Nephron (organoid): ENCODE results near the gene PPP1R15B.

Experiments used
- H3K27ac Mint-ChIP-seq, 3 experiments: 2 replicates each; pipeline ENCODE4 v1.8.0; 2020; ENCODE audit warnings: mixed read lengths in 3 of 3, mild to moderate bottlenecking in 2 of 3, moderate library complexity in 1 of 3
- H3K27me3 Mint-ChIP-seq: 2 replicates; pipeline ENCODE4 v1.8.0; 2021; ENCODE audit warnings: low read depth, mild to moderate bottlenecking, moderate library complexity, mixed read lengths
- H3K36me3 Mint-ChIP-seq: 2 replicates; pipeline ENCODE4 v1.8.0; 2020; ENCODE audit warnings: low read depth, mixed read lengths
- H3K4me1 Mint-ChIP-seq: 2 replicates; pipeline ENCODE4 v1.8.0; 2020; ENCODE audit warnings: mixed read lengths
- H3K4me3 Mint-ChIP-seq, 3 experiments: 2 replicates each; pipeline ENCODE4 v1.8.0; 2020; ENCODE audit warnings: mild to moderate bottlenecking in 3 of 3, mixed read lengths in 3 of 3, moderate library complexity in 2 of 3
- H3K9me3 Mint-ChIP-seq: 2 replicates; pipeline ENCODE4 v1.8.0; 2020; ENCODE audit warnings: mixed read lengths
- TF ChIP-seq, protein P1 (sequence below), 3 experiments: fragments of 200-600 bp; sonication (generic); IDR thresholded peaks; one replicate each; pipeline ENCODE4 v1.5.0; 2021; ENCODE audit warnings: antibody characterized with exemption in 3 of 3; ENCODE audit not compliant: unreplicated experiment in 3 of 3

The PPP1R15B gene

DNA sequence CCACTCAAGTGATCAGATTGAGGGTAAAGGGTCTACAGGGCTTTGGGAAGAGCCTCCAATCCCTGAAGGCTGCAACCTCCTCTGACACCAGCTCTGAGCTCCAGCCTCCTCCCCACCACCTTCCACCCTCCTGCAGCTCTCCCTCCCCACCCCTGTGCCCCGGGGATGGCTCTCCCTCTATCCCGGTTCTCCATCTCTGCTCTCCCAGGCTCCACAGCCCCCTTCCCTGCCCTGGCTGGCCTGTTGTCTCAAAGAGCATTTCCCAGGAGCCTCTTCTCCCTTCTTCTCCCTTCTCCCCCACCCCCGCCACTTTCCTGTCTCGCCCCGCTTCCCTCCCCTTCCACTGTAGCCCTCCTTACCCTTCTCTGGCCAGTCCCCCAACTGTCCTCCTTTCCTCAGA lies 53.0 kb downstream of the PPP1R15B start:
- peak overlapping the region; percentile 87 to 92 (median 91) for H3K27ac Mint-ChIP-seq
- H3K36me3 Mint-ChIP-seq = no peaks in the 10 kb centered on the region
- TF ChIP-seq, protein P1, sequence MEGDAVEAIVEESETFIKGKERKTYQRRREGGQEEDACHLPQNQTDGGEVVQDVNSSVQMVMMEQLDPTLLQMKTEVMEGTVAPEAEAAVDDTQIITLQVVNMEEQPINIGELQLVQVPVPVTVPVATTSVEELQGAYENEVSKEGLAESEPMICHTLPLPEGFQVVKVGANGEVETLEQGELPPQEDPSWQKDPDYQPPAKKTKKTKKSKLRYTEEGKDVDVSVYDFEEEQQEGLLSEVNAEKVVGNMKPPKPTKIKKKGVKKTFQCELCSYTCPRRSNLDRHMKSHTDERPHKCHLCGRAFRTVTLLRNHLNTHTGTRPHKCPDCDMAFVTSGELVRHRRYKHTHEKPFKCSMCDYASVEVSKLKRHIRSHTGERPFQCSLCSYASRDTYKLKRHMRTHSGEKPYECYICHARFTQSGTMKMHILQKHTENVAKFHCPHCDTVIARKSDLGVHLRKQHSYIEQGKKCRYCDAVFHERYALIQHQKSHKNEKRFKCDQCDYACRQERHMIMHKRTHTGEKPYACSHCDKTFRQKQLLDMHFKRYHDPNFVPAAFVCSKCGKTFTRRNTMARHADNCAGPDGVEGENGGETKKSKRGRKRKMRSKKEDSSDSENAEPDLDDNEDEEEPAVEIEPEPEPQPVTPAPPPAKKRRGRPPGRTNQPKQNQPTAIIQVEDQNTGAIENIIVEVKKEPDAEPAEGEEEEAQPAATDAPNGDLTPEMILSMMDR (IDR thresholded peaks at IDR 0.05; ENCODE audit: unreplicated experiment in 3 of 3) = no peak
- no peaks in the 10 kb centered on the region for H3K9me3 Mint-ChIP-seq
- H3K4me3 Mint-ChIP-seq = peak overlapping the region; percentile 81 to 87 (median 83)
- peaks cover 43% of the 10 kb centered on the region for H3K4me1 Mint-ChIP-seq
- no peaks in the 10 kb centered on the region for H3K27me3 Mint-ChIP-seq

GRCh38 chr1:204357551-204358490 lies 53.8 kb downstream of the PPP1R15B start:
- Mint-ChIP-seq H3K36me3 (no peaks in the 10 kb centered on the region), H3K27ac (peak overlapping the region; percentile 87 to 92 (median 91)), H3K4me1 (peaks cover 42% of the 10 kb centered on the region), H3K4me3 (peak overlapping the region; percentile 81 to 87 (median 83)), H3K9me3 (no peaks in the 10 kb centered on the region), H3K27me3 (no peaks in the 10 kb centered on the region)
- TF ChIP-seq, protein P1 (IDR thresholded peaks at IDR 0.05; ENCODE audit: unreplicated experiment in 3 of 3) = no peak

GRCh38 chr1:204356997-204357396 lies 54.6 kb downstream of the PPP1R15B start:
- TF ChIP-seq, protein P1 (IDR thresholded peaks at IDR 0.05; ENCODE audit: unreplicated experiment in 3 of 3) = no peak
- H3K4me3 Mint-ChIP-seq = peak overlapping the region in 1 of 3 experiments; percentile 87
- H3K9me3 Mint-ChIP-seq = no peaks in the 10 kb centered on the region
- no peaks in the 10 kb centered on the region for H3K36me3 Mint-ChIP-seq
- peaks cover 40% of the 10 kb centered on the region for H3K4me1 Mint-ChIP-seq
- H3K27me3 Mint-ChIP-seq = no peaks in the 10 kb centered on the region
- peak overlapping the region; percentile 85 to 91 (median 87) for H3K27ac Mint-ChIP-seq

GRCh38 chr1:204355913-204356312 lies 55.7 kb downstream of the PPP1R15B start:
- Mint-ChIP-seq H3K36me3 (no peaks in the 10 kb centered on the region), H3K27ac (peak overlapping the region in 2 of 3 experiments; percentile 29 to 37), H3K4me1 (peaks cover 40% of the 10 kb centered on the region), H3K4me3 (no peak overlapping the region), H3K9me3 (no peaks in the 10 kb centered on the region), H3K27me3 (no peaks in the 10 kb centered on the region)
- TF ChIP-seq, protein P1 (IDR thresholded peaks at IDR 0.05; ENCODE audit: unreplicated experiment in 3 of 3) = no peak

DNA sequence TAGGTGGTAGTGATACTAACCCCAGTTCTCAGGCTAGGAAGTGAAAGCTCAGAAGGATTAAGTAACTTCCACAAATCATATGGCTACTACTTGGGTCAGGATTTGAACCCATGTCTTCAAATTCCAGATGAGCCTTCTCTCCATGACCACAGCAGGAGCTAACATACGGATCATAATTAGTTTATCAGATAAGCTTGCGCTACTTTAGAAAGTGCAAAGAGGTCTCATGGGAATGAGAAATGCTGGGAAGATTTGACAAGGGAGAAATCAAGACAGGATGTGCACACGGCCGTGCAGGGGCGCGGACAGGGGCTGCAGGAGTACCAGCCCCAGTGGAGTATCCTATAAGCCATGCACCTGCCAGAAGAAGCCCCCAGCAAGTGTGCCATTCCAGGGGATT lies 57.0 kb downstream of the PPP1R15B start:
- Mint-ChIP-seq H3K27ac (peak overlapping the region in 2 of 3 experiments; percentile 37 to 41), H3K4me1 (peaks cover 48% of the 10 kb centered on the region), H3K36me3 (no peaks in the 10 kb centered on the region), H3K4me3 (no peak overlapping the region), H3K9me3 (no peaks in the 10 kb centered on the region), H3K27me3 (no peaks in the 10 kb centered on the region)
- TF ChIP-seq, protein P1 (IDR thresholded peaks at IDR 0.05; ENCODE audit: unreplicated experiment in 3 of 3) = no peak
